ENCODE results near the gene TRPM8.

- TF ChIP-seq CTCF (IDR thresholded peaks at IDR 0.05) (no peak), HDAC2 (IDR thresholded peaks at IDR 0.05) (no peak), POLR2A (IDR thresholded peaks at IDR 0.05; ENCODE audit: low read length) (no peak), TP53 (CRISPR knock-in tag; IDR thresholded peaks at IDR 0.05) (no peak), SREBF2 (IDR thresholded peaks at IDR 0.05) (no peak), GATA3 (IDR thresholded peaks at IDR 0.05; ENCODE audit: borderline replicate concordance) (no peak), RFX5 (IDR thresholded peaks at IDR 0.05) (no peak), EP300 (IDR thresholded peaks at IDR 0.05) (no peak)
- TF ChIP-seq, protein P1, sequence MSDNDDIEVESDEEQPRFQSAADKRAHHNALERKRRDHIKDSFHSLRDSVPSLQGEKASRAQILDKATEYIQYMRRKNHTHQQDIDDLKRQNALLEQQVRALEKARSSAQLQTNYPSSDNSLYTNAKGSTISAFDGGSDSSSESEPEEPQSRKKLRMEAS (IDR thresholded peaks at IDR 0.05): no peak
Measured at GRCh38 chr2:233965032-233965603, 47.9 kb downstream of the TRPM8 start.
